ENCODE results near the gene DARS1.

The DARS1 gene

GRCh38 chr2:135875491-135876065, 109.8 kb downstream of the DARS1 start:
- no peak for DNase-seq

- DNase-seq, result no peak
Observed at GRCh38 chr2:135874777-135875365, 110.6 kb downstream of the DARS1 start.

- DNase-seq, result no peak
Observed at GRCh38 chr2:135870571-135870970, 114.9 kb downstream of the DARS1 start.

- no peak for DNase-seq
Observed at GRCh38 chr2:135863233-135863632, 122.2 kb downstream of the DARS1 start.

GRCh38 chr2:135862718-135863117, 122.7 kb downstream of the DARS1 start:
- DNase-seq, result no peak

All from SHP77 treated with DMSO at 0.1 percent for 48 hours (cell line).